Measurements from ENCODE around the gene DHX9. TPM values are rescaled to one million over a fixed set of nuclear protein-coding genes. Genes with fewer than 3 reads are reported as not detected.

The DHX9 gene
- polyA plus RNA-seq, 2 of the 4 experiments (the other 2 are of a cell fraction), result 205 to 247 TPM

DNA sequence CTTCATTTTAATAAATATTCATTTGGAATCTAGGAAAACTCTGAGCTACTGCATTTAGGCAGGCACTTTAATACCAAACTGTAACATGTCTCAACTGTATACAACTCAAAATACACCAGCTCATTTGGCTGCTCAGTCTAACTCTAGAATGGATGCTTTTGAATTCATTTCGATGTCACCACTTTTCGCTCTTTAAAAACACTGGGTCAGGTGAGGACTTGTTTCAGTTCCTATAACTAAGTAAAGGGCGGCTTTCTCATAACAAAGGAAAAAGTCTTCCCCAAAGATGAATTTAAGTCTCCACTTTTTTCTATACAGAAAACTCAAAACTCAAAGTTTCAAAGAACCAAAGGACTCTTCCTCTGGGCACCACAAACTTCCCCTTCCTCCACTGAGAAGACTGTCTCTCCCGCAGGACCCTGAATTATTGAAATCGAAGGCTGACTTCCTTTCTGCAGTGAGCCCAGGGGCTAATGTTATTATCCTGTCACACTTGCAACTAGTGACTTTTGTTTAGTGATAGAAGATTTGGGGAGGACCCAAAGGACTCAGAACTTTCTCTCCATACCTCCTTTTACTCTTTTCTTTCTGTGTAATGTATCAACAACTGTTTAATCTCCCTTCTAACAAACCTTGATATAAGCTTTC lies 9.7 kb upstream of the DHX9 start:
- WGBS (ENCODE audit: missing lambda C conversion rate), result 85% methylated on average over 5 of the region's 5 CpGs
- no peak for ATAC-seq
- H3K4me3 ChIP-seq, result no peak overlapping the region
- no peak overlapping the region for H3K27ac ChIP-seq
- H3K9me3 ChIP-seq, result no peaks in the 10 kb centered on the region
- ChIA-PET POLR2A (no interaction called here), CTCF (interaction anchor here (0.7 to 1.5 kb wide), 2 partner anchors 10 to 163 kb away, joined by 3 to 5 read pairs; no protein-coding TSS in a partner anchor)
- no peak for FAIRE-seq
- DNase-seq (ENCODE audit: low read depth in 1 of 2, low spot score in 1 of 2), result no peak
- no peak for TF ChIP-seq ZFP36 (IDR thresholded peaks at IDR 0.05; ENCODE audit: borderline replicate concordance, partially characterized antibody)
- TF ChIP-seq ZC3H11A (IDR thresholded peaks at IDR 0.05), result no peak
- TF ChIP-seq, protein P1, sequence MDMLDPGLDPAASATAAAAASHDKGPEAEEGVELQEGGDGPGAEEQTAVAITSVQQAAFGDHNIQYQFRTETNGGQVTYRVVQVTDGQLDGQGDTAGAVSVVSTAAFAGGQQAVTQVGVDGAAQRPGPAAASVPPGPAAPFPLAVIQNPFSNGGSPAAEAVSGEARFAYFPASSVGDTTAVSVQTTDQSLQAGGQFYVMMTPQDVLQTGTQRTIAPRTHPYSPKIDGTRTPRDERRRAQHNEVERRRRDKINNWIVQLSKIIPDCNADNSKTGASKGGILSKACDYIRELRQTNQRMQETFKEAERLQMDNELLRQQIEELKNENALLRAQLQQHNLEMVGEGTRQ (IDR thresholded peaks at IDR 0.05), result no peak
- TF ChIP-seq SREBF2 (IDR thresholded peaks at IDR 0.05), result no peak
- no peak overlapping the region for H3K4me2 ChIP-seq
- no peaks in the 10 kb centered on the region for H3K4me1 ChIP-seq

DNA sequence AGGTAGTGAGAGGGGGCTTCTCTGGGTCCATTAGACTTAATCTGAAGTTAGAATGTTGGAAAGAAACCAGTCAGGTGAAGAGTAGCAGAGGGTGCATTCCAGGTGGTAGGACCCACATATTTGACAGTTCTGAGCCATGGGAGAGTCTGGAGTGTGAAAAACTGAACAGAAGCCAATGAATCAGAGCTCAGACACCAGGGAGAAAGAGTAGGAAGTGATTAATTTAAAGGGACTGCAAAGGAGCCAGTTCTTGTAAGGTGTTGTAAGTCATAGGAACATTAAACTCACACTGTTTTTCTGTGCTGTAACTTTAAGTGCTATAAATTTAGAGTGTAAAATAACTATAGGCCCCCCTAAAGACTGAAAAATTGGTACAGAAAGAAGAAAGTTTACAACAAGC lies 5.9 kb upstream of the DHX9 start:
- DNase-seq (ENCODE audit: low read depth in 1 of 2, low spot score in 1 of 2) (no peak), ATAC-seq (no peak), FAIRE-seq (no peak)
- no peaks in the 10 kb centered on the region for H3K4me1 ChIP-seq
- no peaks in the 10 kb centered on the region for H3K9me3 ChIP-seq
- H3K4me2 ChIP-seq, result no peak overlapping the region
- CTCF ChIA-PET, result no interaction called here
- no peak overlapping the region for H3K4me3 ChIP-seq
- POLR2A ChIA-PET, result no interaction called here
- TF ChIP-seq ZC3H11A (IDR thresholded peaks at IDR 0.05) (no peak), SREBF2 (IDR thresholded peaks at IDR 0.05) (no peak), PBX3 (IDR thresholded peaks at IDR 0.05) (no peak), CEBPB (IDR thresholded peaks at IDR 0.05) (no peak), NR3C1 (IDR thresholded peaks at IDR 0.05) (no peak), MYC (IDR thresholded peaks at IDR 0.05; ENCODE audit: borderline replicate concordance, low read length) (no peak), SMC3 (IDR thresholded peaks at IDR 0.05) (no peak), BCL3 (IDR thresholded peaks at IDR 0.05) (no peak), CBX2 (IDR thresholded peaks at IDR 0.05; ENCODE audit: borderline replicate concordance, low read depth) (no peak), FOXS1 (CRISPR knock-in tag; IDR thresholded peaks at IDR 0.05) (no peak), MAZ (IDR thresholded peaks at IDR 0.05; ENCODE audit: borderline replicate concordance, low read depth, low read length) (no peak), HDAC2 (IDR thresholded peaks at IDR 0.05) (no peak), PHF8 (IDR thresholded peaks at IDR 0.05; ENCODE audit: borderline replicate concordance, low read depth) (no peak), ZNF302 (CRISPR knock-in tag; IDR thresholded peaks at IDR 0.05) (no peak), MAFK (IDR thresholded peaks at IDR 0.05; ENCODE audit: partially characterized antibody) (no peak), HEYL (CRISPR knock-in tag; IDR thresholded peaks at IDR 0.05) (no peak)
- TF ChIP-seq, protein P2, sequence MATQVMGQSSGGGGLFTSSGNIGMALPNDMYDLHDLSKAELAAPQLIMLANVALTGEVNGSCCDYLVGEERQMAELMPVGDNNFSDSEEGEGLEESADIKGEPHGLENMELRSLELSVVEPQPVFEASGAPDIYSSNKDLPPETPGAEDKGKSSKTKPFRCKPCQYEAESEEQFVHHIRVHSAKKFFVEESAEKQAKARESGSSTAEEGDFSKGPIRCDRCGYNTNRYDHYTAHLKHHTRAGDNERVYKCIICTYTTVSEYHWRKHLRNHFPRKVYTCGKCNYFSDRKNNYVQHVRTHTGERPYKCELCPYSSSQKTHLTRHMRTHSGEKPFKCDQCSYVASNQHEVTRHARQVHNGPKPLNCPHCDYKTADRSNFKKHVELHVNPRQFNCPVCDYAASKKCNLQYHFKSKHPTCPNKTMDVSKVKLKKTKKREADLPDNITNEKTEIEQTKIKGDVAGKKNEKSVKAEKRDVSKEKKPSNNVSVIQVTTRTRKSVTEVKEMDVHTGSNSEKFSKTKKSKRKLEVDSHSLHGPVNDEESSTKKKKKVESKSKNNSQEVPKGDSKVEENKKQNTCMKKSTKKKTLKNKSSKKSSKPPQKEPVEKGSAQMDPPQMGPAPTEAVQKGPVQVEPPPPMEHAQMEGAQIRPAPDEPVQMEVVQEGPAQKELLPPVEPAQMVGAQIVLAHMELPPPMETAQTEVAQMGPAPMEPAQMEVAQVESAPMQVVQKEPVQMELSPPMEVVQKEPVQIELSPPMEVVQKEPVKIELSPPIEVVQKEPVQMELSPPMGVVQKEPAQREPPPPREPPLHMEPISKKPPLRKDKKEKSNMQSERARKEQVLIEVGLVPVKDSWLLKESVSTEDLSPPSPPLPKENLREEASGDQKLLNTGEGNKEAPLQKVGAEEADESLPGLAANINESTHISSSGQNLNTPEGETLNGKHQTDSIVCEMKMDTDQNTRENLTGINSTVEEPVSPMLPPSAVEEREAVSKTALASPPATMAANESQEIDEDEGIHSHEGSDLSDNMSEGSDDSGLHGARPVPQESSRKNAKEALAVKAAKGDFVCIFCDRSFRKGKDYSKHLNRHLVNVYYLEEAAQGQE (IDR thresholded peaks at IDR 0.05), result no peak
- no peak overlapping the region for H3K27ac ChIP-seq
